IPS-18a (cell line): Measurements from ENCODE around the gene EPB42.

Source experiments
- H3K27ac ChIP-seq: one replicate; pipeline ENCODE4 v1.5.1; 2013; ENCODE audit warnings: low read length
- H3K27me3 ChIP-seq: one replicate; pipeline ENCODE4 v1.6.1; 2013; ENCODE audit warnings: mild to moderate bottlenecking, low read length; ENCODE audit not compliant: control insufficient read depth, insufficient read depth
- H3K36me3 ChIP-seq: one replicate; pipeline ENCODE4 v1.6.1; 2013; ENCODE audit warnings: low read depth, low read length; ENCODE audit not compliant: control insufficient read depth
- H3K4me1 ChIP-seq: one replicate; pipeline ENCODE4 v1.6.1; 2013; ENCODE audit warnings: low read depth, low read length; ENCODE audit not compliant: control insufficient read depth
- H3K4me3 ChIP-seq: one replicate; pipeline ENCODE4 v1.5.1; 2013; ENCODE audit warnings: low read length
- H3K9ac ChIP-seq: one replicate; pipeline ENCODE4 v1.6.1; 2013; ENCODE audit warnings: mild to moderate bottlenecking, low read length, moderate library complexity
- H3K9me3 ChIP-seq: one replicate; pipeline ENCODE4 v1.6.1; 2013; ENCODE audit warnings: low read depth, low read length; ENCODE audit not compliant: control insufficient read depth

Gene EPB42

GRCh38 chr15:43251871-43252250 lies 31.0 kb upstream of the EPB42 start:
- no peak overlapping the region for H3K9ac ChIP-seq
- H3K36me3 ChIP-seq, result no peaks in the 10 kb centered on the region
- H3K4me3 ChIP-seq, result no peak overlapping the region
- H3K4me1 ChIP-seq, result no peaks in the 10 kb centered on the region
- no peaks in the 10 kb centered on the region for H3K27me3 ChIP-seq
- no peak overlapping the region for H3K27ac ChIP-seq
- H3K9me3 ChIP-seq, result no peaks in the 10 kb centered on the region

GRCh38 chr15:43251185-43251870 lies 30.5 kb upstream of the EPB42 start:
- H3K36me3 ChIP-seq, result no peaks in the 10 kb centered on the region
- H3K9ac ChIP-seq, result no peak overlapping the region
- H3K9me3 ChIP-seq, result no peaks in the 10 kb centered on the region
- no peak overlapping the region for H3K4me3 ChIP-seq
- no peak overlapping the region for H3K27ac ChIP-seq
- no peaks in the 10 kb centered on the region for H3K27me3 ChIP-seq
- no peaks in the 10 kb centered on the region for H3K4me1 ChIP-seq

- Histone ChIP-seq H3K27me3 (no peaks in the 10 kb centered on the region), H3K9ac (no peak overlapping the region), H3K4me1 (no peaks in the 10 kb centered on the region), H3K27ac (no peak overlapping the region), H3K36me3 (no peaks in the 10 kb centered on the region), H3K4me3 (no peak overlapping the region), H3K9me3 (no peaks in the 10 kb centered on the region)
These were observed 30.0 kb upstream of the EPB42 start for GRCh38 chr15:43250785-43251184.

- no peak overlapping the region for H3K9ac ChIP-seq
- no peaks in the 10 kb centered on the region for H3K27me3 ChIP-seq
- no peak overlapping the region for H3K4me3 ChIP-seq
- no peaks in the 10 kb centered on the region for H3K4me1 ChIP-seq
- no peak overlapping the region for H3K27ac ChIP-seq
- H3K9me3 ChIP-seq, result no peaks in the 10 kb centered on the region
- no peaks in the 10 kb centered on the region for H3K36me3 ChIP-seq
These were observed 28.9 kb upstream of the EPB42 start for GRCh38 chr15:43249699-43250203.

GRCh38 chr15:43249236-43249635 lies 28.4 kb upstream of the EPB42 start:
- H3K4me3 ChIP-seq, result no peak overlapping the region
- H3K27ac ChIP-seq, result no peak overlapping the region
- H3K36me3 ChIP-seq, result no peaks in the 10 kb centered on the region
- no peaks in the 10 kb centered on the region for H3K27me3 ChIP-seq
- no peaks in the 10 kb centered on the region for H3K4me1 ChIP-seq
- H3K9me3 ChIP-seq, result no peaks in the 10 kb centered on the region
- no peak overlapping the region for H3K9ac ChIP-seq

GRCh38 chr15:43246261-43246774 lies 25.5 kb upstream of the EPB42 start:
- Histone ChIP-seq H3K9ac (no peak overlapping the region), H3K9me3 (no peaks in the 10 kb centered on the region), H3K27ac (no peak overlapping the region), H3K27me3 (no peaks in the 10 kb centered on the region), H3K4me3 (no peak overlapping the region), H3K36me3 (no peaks in the 10 kb centered on the region), H3K4me1 (no peaks in the 10 kb centered on the region)

- H3K27me3 ChIP-seq, result no peaks in the 10 kb centered on the region
- H3K27ac ChIP-seq, result no peak overlapping the region
- H3K4me3 ChIP-seq, result no peak overlapping the region
- no peaks in the 10 kb centered on the region for H3K36me3 ChIP-seq
- no peaks in the 10 kb centered on the region for H3K4me1 ChIP-seq
- H3K9me3 ChIP-seq, result no peaks in the 10 kb centered on the region
- H3K9ac ChIP-seq, result no peak overlapping the region
These were observed 23.3 kb upstream of the EPB42 start for GRCh38 chr15:43244092-43244491.

GRCh38 chr15:43243020-43243645 lies 22.3 kb upstream of the EPB42 start:
- no peaks in the 10 kb centered on the region for H3K27me3 ChIP-seq
- no peak overlapping the region for H3K27ac ChIP-seq
- H3K4me1 ChIP-seq, result no peaks in the 10 kb centered on the region
- H3K4me3 ChIP-seq, result no peak overlapping the region
- H3K36me3 ChIP-seq, result no peaks in the 10 kb centered on the region
- no peaks in the 10 kb centered on the region for H3K9me3 ChIP-seq
- no peak overlapping the region for H3K9ac ChIP-seq

- no peak overlapping the region for H3K9ac ChIP-seq
- no peaks in the 10 kb centered on the region for H3K4me1 ChIP-seq
- no peaks in the 10 kb centered on the region for H3K9me3 ChIP-seq
- H3K27me3 ChIP-seq, result no peaks in the 10 kb centered on the region
- no peak overlapping the region for H3K27ac ChIP-seq
- H3K4me3 ChIP-seq, result no peak overlapping the region
- H3K36me3 ChIP-seq, result no peaks in the 10 kb centered on the region
These were observed 21.8 kb upstream of the EPB42 start for GRCh38 chr15:43242616-43243015.

GRCh38 chr15:43241100-43241499 lies 20.3 kb upstream of the EPB42 start:
- Histone ChIP-seq H3K27ac (no peak overlapping the region), H3K9me3 (no peaks in the 10 kb centered on the region), H3K27me3 (no peaks in the 10 kb centered on the region), H3K36me3 (no peaks in the 10 kb centered on the region), H3K4me1 (no peaks in the 10 kb centered on the region), H3K9ac (no peak overlapping the region), H3K4me3 (no peak overlapping the region)

GRCh38 chr15:43239732-43240491 lies 19.1 kb upstream of the EPB42 start:
- Histone ChIP-seq H3K36me3 (no peaks in the 10 kb centered on the region), H3K9ac (no peak overlapping the region), H3K4me1 (no peaks in the 10 kb centered on the region), H3K9me3 (no peaks in the 10 kb centered on the region), H3K27ac (no peak overlapping the region), H3K27me3 (no peaks in the 10 kb centered on the region), H3K4me3 (no peak overlapping the region)
